ENCODE measurements around the gene GPX4. TPM values are rescaled to one million over a fixed set of nuclear protein-coding genes. Genes with fewer than 3 reads are reported as not detected.

Gene GPX4
- polyA plus RNA-seq, 3 donors: 205 to 2,242 (median 1,517) TPM

DNA sequence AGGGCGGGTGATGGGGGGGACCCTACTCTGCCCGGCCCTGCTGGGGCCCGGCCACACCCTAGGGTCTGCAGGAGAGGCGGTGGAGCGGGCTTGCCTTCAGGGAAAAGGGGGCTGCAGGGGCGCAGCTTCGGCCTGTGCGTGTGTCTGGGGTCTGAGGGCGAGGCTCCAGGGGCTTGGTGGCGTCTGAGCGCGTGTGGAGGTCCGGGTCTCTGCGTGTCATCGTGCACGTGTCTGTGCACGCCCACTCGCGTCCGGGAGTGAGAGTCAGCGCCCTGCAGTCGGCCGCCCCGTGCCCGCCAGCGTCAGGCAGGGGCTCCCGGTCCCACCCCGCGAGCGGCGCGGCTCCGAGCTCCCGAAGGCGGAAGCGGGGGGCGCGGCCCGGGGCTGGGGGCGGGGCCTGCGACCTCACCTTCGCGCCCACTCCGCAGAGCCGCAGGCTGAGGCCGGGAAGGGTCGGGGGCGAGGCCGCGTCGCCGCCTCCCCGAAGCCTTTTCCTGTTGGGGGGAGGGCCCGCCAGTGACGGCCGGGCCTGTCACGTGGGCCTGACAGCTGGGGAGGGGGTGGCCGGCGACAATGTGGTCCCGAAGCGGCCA, 37.0 kb upstream of the GPX4 start, which contains the start of gene ARHGAP45:
TSS of gene ARHGAP45 (plus strand) at position 420 of the 593 bp plus-strand sequence. CDS start 239 bp downstream, outside the sequence.
- H3K27ac ChIP-seq (ENCODE audit: low read depth, low read length): peak within 1 kb of the TSS; percentile 23
- 4 to 8% (median 5%) methylated on average over 43 to 61 of the region's 61 CpGs for WGBS, 3 donors

- 3% methylated on average over 29 to 38 of the region's 38 CpGs for WGBS, 3 donors
- peak overlapping the region; percentile 23 for H3K27ac ChIP-seq (ENCODE audit: low read depth, low read length)
Observed at GRCh38 chr19:1067341-1067957, 36.3 kb upstream of the GPX4 start.

GRCh38 chr19:1068009-1069001, 35.5 kb upstream of the GPX4 start:
- no peak overlapping the region for H3K27ac ChIP-seq (ENCODE audit: low read depth, low read length)
- 37 to 67% (median 51%) methylated on average over 45 of the region's 45 CpGs for WGBS, 3 donors

DNA sequence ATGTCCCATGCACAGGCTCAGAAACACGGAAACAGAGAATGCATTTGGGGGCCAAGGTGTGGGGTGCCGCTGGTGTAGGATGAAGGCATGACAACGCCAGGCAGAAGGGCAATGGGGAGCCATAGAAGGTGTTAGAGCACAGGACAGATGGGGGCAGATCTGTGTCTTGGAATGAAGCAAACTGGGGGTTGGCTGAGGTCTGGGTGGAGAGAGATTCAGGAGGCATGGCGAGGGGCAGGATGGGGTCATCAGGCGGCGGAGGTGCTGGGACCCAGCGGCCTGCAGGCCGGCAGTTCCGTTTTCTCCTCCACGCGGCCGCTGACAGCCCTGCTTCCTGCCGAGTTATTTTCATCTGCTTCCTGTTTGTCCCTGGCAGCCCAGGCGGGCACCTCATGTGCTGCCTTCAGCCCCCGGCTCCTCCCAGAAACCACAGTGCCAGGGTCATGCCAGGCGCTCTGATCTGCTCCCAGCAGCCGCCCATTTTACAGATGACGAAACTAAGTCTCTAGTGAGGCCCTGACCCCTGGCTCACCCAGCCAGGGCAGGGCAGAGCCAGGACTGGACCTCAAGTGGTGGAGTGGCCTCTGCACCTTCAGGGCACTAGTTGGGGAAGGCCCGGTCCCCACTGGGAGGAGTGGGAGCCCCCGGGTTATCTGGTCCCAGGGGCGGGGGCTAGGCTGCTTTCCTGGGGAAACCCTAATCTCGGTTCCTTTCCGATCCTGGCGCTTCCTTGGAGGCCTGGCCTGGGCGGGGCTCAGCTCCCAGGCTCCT, 34.6 kb upstream of the GPX4 start:
- H3K27ac ChIP-seq (ENCODE audit: low read depth, low read length): no peak overlapping the region
- WGBS, 3 donors: 32 to 64% (median 35%) methylated on average over 25 of the region's 25 CpGs

DNA sequence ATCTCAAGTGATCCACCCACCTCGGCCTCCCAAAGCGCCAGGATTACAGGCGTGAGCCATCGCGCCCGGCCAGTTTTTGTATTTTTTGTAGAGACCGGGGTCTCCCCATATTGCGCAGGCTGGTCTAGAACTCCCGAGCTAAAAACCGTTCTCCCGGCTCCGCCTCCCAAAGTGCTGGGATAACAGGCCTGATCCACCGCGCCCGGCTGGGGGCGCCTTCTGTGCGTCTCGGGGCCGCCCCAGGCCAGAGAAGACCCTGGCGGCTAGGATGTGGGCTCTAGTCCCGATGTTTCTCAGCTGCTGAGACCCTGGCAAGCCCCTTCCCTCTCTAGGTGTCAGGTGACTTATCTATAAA, 33.2 kb upstream of the GPX4 start:
- 22 to 44% (median 36%) methylated on average over 21 of the region's 21 CpGs for WGBS, 3 donors
- H3K27ac ChIP-seq (ENCODE audit: low read depth, low read length): no peak overlapping the region

GRCh38 chr19:1070931-1071791, 32.6 kb upstream of the GPX4 start:
- 14 to 43% (median 29%) methylated on average over 77 to 99 of the region's 99 CpGs for WGBS, 3 donors
- no peak overlapping the region for H3K27ac ChIP-seq (ENCODE audit: low read depth, low read length)

GRCh38 chr19:1072371-1073015, 31.3 kb upstream of the GPX4 start:
- 77 to 87% (median 84%) methylated on average over 11 of the region's 11 CpGs for WGBS, 3 donors
- H3K27ac ChIP-seq (ENCODE audit: low read depth, low read length): no peak overlapping the region

DNA sequence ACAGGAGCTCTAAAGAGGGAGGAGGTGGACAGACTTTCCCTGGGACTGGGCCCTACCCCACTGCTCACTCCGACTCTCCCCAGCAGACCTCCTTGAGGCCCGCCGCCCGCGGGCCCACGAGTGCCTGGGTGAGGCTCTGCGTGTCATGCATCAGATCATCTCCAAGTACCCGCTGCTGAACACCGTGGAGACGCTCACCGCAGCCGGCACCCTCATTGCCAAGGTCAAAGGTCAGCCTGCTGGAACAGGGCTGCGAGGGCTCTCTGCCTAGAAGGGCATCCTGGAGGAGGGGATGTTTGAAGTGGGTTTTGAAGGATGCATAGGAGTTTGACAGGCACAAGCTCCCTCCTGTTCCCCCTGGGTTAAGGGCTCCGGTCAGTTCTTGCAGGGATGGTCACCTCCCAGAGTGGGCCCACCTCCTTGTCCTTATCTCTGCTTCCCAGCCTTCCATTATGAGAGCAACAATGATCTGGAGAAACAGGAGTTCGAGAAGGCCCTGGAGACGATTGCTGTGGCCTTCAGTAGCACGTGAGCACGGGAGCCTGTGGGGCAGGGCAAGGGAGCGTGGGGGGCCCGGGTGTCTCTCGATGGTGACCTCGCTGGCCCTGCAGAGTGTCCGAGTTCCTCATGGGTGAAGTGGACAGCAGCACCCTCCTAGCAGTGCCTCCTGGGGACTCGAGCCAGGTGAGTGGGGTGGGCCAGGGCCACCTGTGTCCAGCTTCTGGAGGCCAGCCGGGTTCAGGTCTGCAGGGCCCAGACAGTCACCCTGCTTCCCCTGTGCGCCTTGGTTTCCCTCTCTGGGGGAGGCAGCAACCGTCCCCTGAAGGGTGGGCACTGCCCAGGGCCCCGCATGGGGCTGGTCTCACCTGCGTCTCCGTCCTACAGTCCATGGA, 30.5 kb upstream of the GPX4 start:
- 86 to 94% (median 91%) methylated on average over 30 of the region's 30 CpGs for WGBS, 3 donors
- H3K27ac ChIP-seq (ENCODE audit: low read depth, low read length): no peak overlapping the region

DNA sequence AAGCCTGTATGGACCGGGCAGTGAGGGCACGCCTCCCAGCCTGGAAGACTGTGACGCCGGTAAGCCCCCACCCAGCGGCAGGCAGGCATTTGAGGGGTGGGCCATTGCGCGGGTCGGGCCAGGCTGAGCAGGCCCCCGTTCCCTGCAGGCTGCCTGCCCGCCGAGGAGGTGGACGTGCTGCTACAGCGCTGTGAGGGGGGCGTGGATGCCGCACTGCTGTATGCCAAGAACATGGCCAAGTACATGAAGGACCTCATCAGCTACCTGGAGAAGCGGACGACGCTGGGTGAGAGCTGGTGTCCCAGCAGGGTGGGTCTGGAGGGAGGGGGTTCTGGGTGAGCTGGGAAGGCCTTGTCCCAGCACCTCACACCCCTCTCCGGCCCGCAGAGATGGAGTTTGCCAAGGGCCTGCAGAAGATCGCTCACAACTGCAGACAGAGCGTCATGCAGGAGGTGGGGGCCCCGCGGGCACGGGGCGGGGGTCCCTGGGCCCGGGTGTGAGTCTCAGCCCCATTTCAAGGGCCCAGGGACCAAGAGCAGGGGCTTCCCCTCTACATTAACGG, 29.8 kb upstream of the GPX4 start:
- WGBS, 3 donors: 67 to 81% (median 70%) methylated on average over 27 to 28 of the region's 28 CpGs
- H3K27ac ChIP-seq (ENCODE audit: low read depth, low read length): no peak overlapping the region

GRCh38 chr19:1074544-1075283, 29.1 kb upstream of the GPX4 start:
- 25 to 77% (median 31%) methylated on average over 45 to 54 of the region's 54 CpGs for WGBS, 3 donors
- no peak overlapping the region for H3K27ac ChIP-seq (ENCODE audit: low read depth, low read length)

DNA sequence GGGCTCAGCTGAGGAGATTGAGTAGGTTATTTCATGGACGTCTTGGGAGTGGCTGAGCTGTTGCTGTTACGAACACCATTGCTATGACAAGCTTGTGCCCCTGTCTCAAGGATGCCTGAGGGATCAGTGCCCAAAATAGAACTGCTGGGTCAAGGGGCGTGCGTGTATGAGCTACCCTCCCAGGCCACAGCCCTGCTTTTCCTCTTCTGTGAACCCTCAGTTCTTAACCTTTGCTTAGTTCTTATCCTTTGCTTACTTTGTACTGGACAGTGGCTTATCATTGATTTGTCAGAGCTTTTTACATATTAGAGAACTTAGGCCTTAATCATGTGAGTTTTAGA, 27.8 kb upstream of the GPX4 start:
- 81 to 89% (median 83%) methylated on average over 4 of the region's 4 CpGs for WGBS, 3 donors

GRCh38 chr19:1076951-1077350, 26.8 kb upstream of the GPX4 start:
- no peak overlapping the region for H3K27ac ChIP-seq (ENCODE audit: low read depth, low read length)
- WGBS, 3 donors: 28 to 70% (median 33%) methylated on average over 16 of the region's 16 CpGs

More for the DNA sequence above, 27.8 kb upstream of the GPX4 start:
- H3K27ac ChIP-seq (ENCODE audit: low read depth, low read length): no peak overlapping the region

- no peak overlapping the region for H3K27ac ChIP-seq (ENCODE audit: low read depth, low read length)
- WGBS, 3 donors: 86 to 92% (median 90%) methylated on average over 39 to 45 of the region's 45 CpGs
Observed at GRCh38 chr19:1079566-1080111, 24.2 kb upstream of the GPX4 start.

DNA sequence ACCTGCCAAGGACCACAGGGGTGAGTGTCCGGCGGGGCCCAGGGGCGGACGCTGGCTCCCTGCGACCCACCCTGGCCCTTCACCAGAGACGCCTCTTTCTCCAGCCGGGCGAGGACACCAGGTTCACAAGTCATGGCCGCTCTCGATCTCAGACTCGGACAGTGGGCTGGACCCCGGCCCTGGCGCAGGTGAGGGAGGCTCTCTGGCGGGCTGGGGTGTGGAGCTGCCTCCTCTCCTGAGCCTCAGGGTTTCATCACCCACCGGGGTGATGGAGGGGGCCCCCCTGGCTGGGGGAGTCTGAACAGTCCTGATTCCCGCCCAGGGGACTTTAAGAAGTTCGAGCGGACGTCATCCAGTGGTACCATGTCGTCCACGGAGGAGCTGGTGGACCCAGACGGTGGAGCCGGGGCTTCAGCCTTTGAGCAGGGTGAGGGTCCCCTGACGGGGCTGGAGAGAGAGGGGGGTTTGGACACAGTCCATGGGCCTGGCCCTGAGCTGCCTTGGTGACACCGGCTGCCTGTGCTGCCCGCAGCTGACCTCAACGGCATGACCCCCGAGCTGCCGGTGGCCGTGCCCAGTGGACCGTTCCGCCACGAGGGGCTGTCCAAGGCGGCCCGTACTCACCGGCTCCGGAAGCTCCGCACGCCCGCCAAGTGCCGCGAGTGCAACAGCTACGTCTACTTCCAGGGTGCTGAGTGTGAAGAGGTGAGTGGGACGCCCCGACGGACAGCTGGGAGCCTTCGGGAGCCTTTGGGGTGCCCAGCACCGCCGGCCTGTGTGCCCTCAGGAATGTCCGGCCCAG, 23.2 kb upstream of the GPX4 start:
- 93 to 95% (median 95%) methylated on average over 50 of the region's 50 CpGs for WGBS, 3 donors
- H3K27ac ChIP-seq (ENCODE audit: low read depth, low read length): no peak overlapping the region
